K562 (cell line): Measurements from ENCODE around the gene RNF151. TPM values are rescaled to one million over a fixed set of nuclear protein-coding genes. Genes with fewer than 3 reads are reported as not detected.

Experiments
- ATAC-seq: fragments of 200-7000 bp; cut with Tn5 transposase; 3 replicates; pipeline ENCODE4 v1.9.1; 2020; ENCODE audit warnings: moderate library complexity
- BruUV-seq: library from RNA; stranded (reverse); fragments of 400-500 nt; replicated peaks from 2 replicates; lab custom pipeline; 2021; lab: Mats Ljungman, UMichigan
- CTCF ChIA-PET: fragments of 300-600 bp; formaldehyde crosslinking; extraction: SDS; loops from one replicate; lab custom pipeline; 2021; ENCODE audit warnings: low intra/inter-chr PET ratio; lab: Yijun Ruan, JAX
- POLR2A ChIA-PET: fragments of 300-600, 350-650 bp; sonication (Branson Sonifier 250); formaldehyde crosslinking; extraction: SDS; loops from one replicate; lab custom pipeline; 2021; ENCODE audit warnings: antibody characterized with exemption, inconsistent platforms; lab: Yijun Ruan, JAX
- DNase-seq, 4 experiments: peaks; one replicate each; pipeline versions ENCODE4 v3.0.0 to v3.0.0-alpha.2; 2011 to 2018; ENCODE audit warnings: low spot score in 3 of 4, mixed read lengths in 3 of 4; ENCODE audit errors: extremely low read depth in 1 of 4
- FAIRE-seq: peaks from 2 replicates; lab custom pipeline; 2011; peaks lifted over from hg19 to GRCh38; lab: Jason Lieb, UNC
- H2AFZ ChIP-seq: 2 replicates; pipeline ENCODE4 v1.6.0; 2011; ENCODE audit warnings: low read depth, low read length, control low read depth, inconsistent platforms
- H3K27ac ChIP-seq: fragments of 200-600 bp; 3 replicates; pipeline ENCODE4 v1.8.0; 2011; ENCODE audit warnings: low read depth, mild to moderate bottlenecking, control low read depth, inconsistent platforms, low read length, moderate library complexity, mixed read lengths; ENCODE audit errors: extremely low read depth
- H3K27me3 ChIP-seq, 2 experiments: fragments of 300-600 bp in 1 of 2; 2 replicates in 1 of 2; 3 replicates in 1 of 2; pipeline versions ENCODE4 v1.6.0 to v1.8.0; 2011; ENCODE audit warnings: inconsistent platforms in 2 of 2, low read length in 2 of 2, mild to moderate bottlenecking in 1 of 2, mixed read lengths in 1 of 2, moderate library complexity in 1 of 2; ENCODE audit not compliant: control insufficient read depth in 2 of 2, insufficient read depth in 2 of 2
- H3K36me3 ChIP-seq: fragments of 300-600 bp; 3 replicates; pipeline ENCODE4 v1.8.0; 2011; ENCODE audit warnings: mild to moderate bottlenecking, low read length, inconsistent platforms; ENCODE audit not compliant: control insufficient read depth, insufficient read depth
- H3K4me1 ChIP-seq, 2 experiments: fragments of 200-600 bp in 1 of 2; replicated peaks in 1 of 2; 2 replicates in 1 of 2; 3 replicates in 1 of 2; pipeline versions ENCODE4 v1.5.1 to v1.8.0; 2011; ENCODE audit warnings: inconsistent platforms in 2 of 2, low read length in 2 of 2, mild to moderate bottlenecking in 1 of 2, mixed read lengths in 1 of 2, moderate library complexity in 1 of 2; ENCODE audit not compliant: control insufficient read depth in 2 of 2, insufficient read depth in 2 of 2
- H3K4me2 ChIP-seq: 2 replicates; pipeline ENCODE4 v1.6.1; 2011; ENCODE audit warnings: low read length, control low read depth, inconsistent platforms, mixed read lengths; ENCODE audit not compliant: insufficient read depth
- H3K4me3 ChIP-seq: fragments of 200-600 bp; sonication (generic), shearing (Covaris generic); 2 replicates; pipeline ENCODE4 v1.5.1; 2016; ENCODE audit warnings: control low read depth, inconsistent platforms
- H3K79me2 ChIP-seq: fragments of 200-600 bp; 3 replicates; pipeline ENCODE4 v1.8.0; 2011; ENCODE audit warnings: low read length, inconsistent platforms; ENCODE audit not compliant: control insufficient read depth, insufficient read depth
- H3K9ac ChIP-seq, 2 experiments: 2 replicates each; pipeline versions ENCODE4 v1.6.0 to v1.6.1; 2011; ENCODE audit warnings: low read depth in 2 of 2, low read length in 2 of 2, control low read depth in 1 of 2, inconsistent platforms in 1 of 2, mild to moderate bottlenecking in 1 of 2, mixed read lengths in 1 of 2; ENCODE audit not compliant: insufficient read depth in 1 of 2
- H3K9me1 ChIP-seq: one replicate; pipeline ENCODE4 v1.6.0; 2011; ENCODE audit warnings: inconsistent platforms, mild to moderate bottlenecking, low read length, moderate library complexity; ENCODE audit not compliant: control insufficient read depth, insufficient read depth
- H3K9me3 ChIP-seq: replicated peaks from 2 replicates; pipeline ENCODE4 v1.5.1; 2011; ENCODE audit warnings: low read depth, low read length, inconsistent platforms; ENCODE audit not compliant: control insufficient read depth, insufficient read depth
- H4K20me1 ChIP-seq: replicated peaks from 2 replicates; pipeline ENCODE4 v1.6.1; 2011; ENCODE audit warnings: low read length, inconsistent platforms, mixed read lengths; ENCODE audit not compliant: control insufficient read depth, insufficient read depth
- RBFOX2 ChIP-seq: fragments of 200-400 bp; formaldehyde crosslinking; IDR thresholded peaks from 2 replicates; pipeline ENCODE4 v1.6.1; 2017; ENCODE audit warnings: low read depth, mild to moderate bottlenecking, low read length, moderate library complexity
- WGBS: fragments of 100-300 bp; shearing (Covaris generic); methylation state at CpG from one replicate; pipeline ENCODE4 v1.1.6; 2016; ENCODE audit warnings: low coverage, mixed read lengths; ENCODE audit not compliant: insufficient coverage; ENCODE audit errors: missing lambda C conversion rate; 5-methylcytosine and 5-hydroxymethylcytosine counted together
- in situ Hi-C: fragments of 300-500 bp; cut with MboI; formaldehyde crosslinking; loops from 4 replicates; pipeline ENCODE4 v1.15.0; 2018; ENCODE audit warnings: inconsistent platforms, mixed read lengths
- intact Hi-C: fragments of 100-400 bp; cut with micrococcal nuclease; formaldehyde crosslinking; loops from 2 replicates; pipeline ENCODE4 v1.14.2; 2022
- polyA plus RNA-seq, 8 experiments: library from polyadenylated mRNA; depleted of rRNA in 4 of 8; stranded (reverse) in 5 of 8; unstranded in 3 of 8; fragments of >200 nt; fragmentation: Nextera tagmentation in 2 of 8; fragmentation: Illumina TruSeq in 1 of 8; extraction: Ambion mirVana in 2 of 8; extraction: Trizol in 1 of 8; gene quantifications; 2 replicates each; pipeline versions ENCODE4 v1.2.1 to v1.2.3, GENCODE V29; 2011 to 2014; ENCODE audit warnings: inconsistent platforms in 1 of 8, missing spikeins in 1 of 8
- total RNA-seq, 7 experiments: library from RNA; depleted of rRNA in 6 of 7; stranded (reverse); fragments of >200 nt in 6 of 7; fragmentation: Illumina TruSeq in 2 of 7; extraction: Trizol in 2 of 7; gene quantifications; 2 replicates each; pipeline versions ENCODE4 v1.2.1 to v1.2.3, GENCODE V29; 2011 to 2021; ENCODE audit warnings: low replicate concordance in 1 of 7
- TF ChIP-seq, protein P1 (sequence below), 2 experiments: fragments of 150-350 bp in 1 of 2; IDR thresholded peaks; 2 replicates each; pipeline ENCODE4 v1.6.1; 2012 to 2016; ENCODE audit warnings: low read depth in 2 of 2, low read length in 2 of 2, mild to moderate bottlenecking in 1 of 2, moderate library complexity in 1 of 2

The RNF151 gene
- total and polyA plus RNA-seq, 9 of the 15 experiments (the other 6 are each of a cell fraction or from before 2014, with no cell fraction given) = not detected

DNA sequence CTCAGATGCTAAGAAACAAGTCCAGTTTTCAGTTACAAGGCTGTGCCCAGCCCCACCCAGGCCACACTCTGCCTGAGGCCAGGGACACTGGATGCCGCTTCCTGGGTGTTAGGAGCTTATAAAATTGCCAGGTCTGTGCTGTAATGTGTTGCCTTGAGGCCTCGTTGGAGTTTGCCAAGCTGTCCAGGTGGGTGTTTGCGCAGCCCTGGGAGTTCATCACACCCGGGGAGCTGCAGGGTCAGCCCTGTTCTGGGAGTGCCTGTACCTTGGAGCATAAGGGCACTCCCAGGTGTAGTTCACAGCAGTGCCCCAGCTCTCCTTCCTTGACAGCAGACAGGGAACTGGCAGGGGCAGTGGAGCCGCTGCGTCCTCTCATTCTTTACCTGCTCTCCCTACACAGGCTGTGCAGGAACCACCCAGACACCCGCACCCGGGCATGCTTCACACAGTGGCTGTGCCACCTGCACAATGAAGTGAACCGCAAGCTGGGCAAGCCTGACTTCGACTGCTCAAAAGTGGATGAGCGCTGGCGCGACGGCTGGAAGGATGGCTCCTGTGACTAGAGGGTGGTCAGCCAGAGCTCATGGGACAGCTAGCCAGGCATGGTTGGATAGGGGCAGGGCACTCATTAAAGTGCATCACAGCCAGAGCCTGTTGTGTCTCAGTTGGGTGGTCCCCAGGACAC, 19.0 kb downstream of the RNF151 start:
- peaks cover 23% of the 10 kb centered on the region; the same call in 1 of the 3 replicates for H3K36me3 ChIP-seq
- POLR2A ChIA-PET = interaction anchor here (0.7 to 10.2 kb wide), 5 partner anchors 9 to 20 kb away, joined by 3 to 103 read pairs (median 3); partner anchors contain the start of genes RNF151, RPS2 and TBL3
- CTCF ChIA-PET = no interaction called here
- no peak overlapping the region for H2AFZ ChIP-seq
- TF ChIP-seq, protein P1, sequence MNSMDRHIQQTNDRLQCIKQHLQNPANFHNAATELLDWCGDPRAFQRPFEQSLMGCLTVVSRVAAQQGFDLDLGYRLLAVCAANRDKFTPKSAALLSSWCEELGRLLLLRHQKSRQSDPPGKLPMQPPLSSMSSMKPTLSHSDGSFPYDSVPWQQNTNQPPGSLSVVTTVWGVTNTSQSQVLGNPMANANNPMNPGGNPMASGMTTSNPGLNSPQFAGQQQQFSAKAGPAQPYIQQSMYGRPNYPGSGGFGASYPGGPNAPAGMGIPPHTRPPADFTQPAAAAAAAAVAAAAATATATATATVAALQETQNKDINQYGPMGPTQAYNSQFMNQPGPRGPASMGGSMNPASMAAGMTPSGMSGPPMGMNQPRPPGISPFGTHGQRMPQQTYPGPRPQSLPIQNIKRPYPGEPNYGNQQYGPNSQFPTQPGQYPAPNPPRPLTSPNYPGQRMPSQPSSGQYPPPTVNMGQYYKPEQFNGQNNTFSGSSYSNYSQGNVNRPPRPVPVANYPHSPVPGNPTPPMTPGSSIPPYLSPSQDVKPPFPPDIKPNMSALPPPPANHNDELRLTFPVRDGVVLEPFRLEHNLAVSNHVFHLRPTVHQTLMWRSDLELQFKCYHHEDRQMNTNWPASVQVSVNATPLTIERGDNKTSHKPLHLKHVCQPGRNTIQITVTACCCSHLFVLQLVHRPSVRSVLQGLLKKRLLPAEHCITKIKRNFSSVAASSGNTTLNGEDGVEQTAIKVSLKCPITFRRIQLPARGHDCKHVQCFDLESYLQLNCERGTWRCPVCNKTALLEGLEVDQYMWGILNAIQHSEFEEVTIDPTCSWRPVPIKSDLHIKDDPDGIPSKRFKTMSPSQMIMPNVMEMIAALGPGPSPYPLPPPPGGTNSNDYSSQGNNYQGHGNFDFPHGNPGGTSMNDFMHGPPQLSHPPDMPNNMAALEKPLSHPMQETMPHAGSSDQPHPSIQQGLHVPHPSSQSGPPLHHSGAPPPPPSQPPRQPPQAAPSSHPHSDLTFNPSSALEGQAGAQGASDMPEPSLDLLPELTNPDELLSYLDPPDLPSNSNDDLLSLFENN (IDR thresholded peaks at IDR 0.05; ENCODE audit: low read depth in 2 of 2, low read length in 2 of 2) = no peak
- peak; percentile 46 for TF ChIP-seq RBFOX2
- in situ Hi-C loops = no loop called here
- H3K9me3 ChIP-seq = no peaks in the 10 kb centered on the region
- BruUV-seq = no TSS peak
- H3K27ac ChIP-seq = no peak overlapping the region; the same call in 2 of the 3 replicates
- H3K27me3 ChIP-seq = no peaks in the 10 kb centered on the region
- H3K4me3 ChIP-seq = peak overlapping the region; percentile 70; the same call in 1 of the 2 replicates
- H3K9ac ChIP-seq = peak overlapping the region; percentile 67 to 98
- FAIRE-seq (no peak), ATAC-seq (no peak), DNase-seq (no peak)
- no peaks in the 10 kb centered on the region for H4K20me1 ChIP-seq
- peaks cover 16% of the 10 kb centered on the region for H3K79me2 ChIP-seq
- no peaks in the 10 kb centered on the region for H3K9me1 ChIP-seq
- WGBS = 86% methylated on average over 14 of the region's 14 CpGs
- intact Hi-C loops = no loop called here
- H3K4me2 ChIP-seq = peak overlapping the region; percentile 82
- peaks cover 10 to 73% of the 10 kb centered on the region in 2 experiments for H3K4me1 ChIP-seq
